Stimulated activated CD8-positive, alpha-beta memory T cell treated with anti-CD3 and anti-CD28 coated beads, Interleukin-7, amount 100 ng/mL, for 1 hour (primary cell): ENCODE results near the gene GABBR1.

Experiments used
- DNase-seq, 2 donors: peaks; one replicate each; pipeline ENCODE4 v3.0.0-alpha.2; 2020; ENCODE audit warnings: low read depth in 2 of 2

The GABBR1 gene

DNA sequence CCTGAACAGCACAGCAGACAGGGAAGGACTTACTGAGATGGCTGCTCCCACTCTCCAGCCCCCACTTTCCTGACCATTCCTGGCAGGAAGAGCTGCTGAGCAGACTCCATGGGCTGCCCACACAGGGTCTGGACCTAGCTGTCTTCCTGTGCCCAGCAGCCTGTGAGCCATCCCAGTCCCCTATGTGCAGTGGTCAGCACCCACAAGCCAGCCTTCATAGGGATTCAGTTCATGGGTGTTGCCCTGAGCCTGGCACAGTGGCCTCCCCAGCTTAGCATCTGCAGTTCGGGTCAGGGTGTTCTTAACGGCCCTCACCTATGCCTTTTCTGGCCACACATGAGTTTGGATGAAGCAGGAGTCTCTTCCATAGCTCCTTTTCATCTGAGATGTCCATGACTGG lies 105.4 kb downstream of the GABBR1 start:
- no peak for DNase-seq

DNA sequence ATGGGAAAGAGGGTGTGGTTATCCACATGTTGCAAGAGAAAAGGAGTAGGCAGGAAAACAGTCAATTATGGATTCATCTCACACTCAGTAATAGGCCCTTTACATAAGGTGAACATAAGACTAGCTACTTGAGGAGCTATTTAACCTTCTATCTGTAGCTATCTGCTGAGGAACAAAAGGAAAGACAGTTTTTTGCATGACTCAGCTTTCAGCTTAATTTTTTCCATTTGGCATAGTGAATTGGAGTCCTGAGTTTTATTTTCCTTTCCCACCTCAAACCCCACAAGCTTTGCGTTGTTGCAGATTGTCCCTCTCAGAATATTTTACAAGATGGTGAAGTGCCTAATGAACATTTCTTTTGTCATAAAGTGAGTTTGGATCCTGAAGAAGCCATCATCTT lies 105.9 kb downstream of the GABBR1 start:
- no peak for DNase-seq

DNA sequence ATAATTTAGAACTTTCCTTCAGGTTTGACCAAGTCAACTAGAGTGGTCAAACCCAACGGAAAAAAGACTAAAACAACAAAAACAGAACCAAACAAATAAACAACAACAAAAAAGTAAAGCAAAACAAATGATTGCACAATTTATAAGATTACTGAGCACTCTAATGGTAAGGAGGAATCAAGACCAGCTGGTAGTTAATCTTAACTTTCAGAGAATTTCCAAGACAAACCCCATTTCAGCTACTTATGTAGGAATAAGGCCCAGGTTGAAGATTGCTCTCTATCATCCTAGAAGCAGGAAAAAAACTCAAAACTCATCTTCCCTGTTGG lies 107.7 kb downstream of the GABBR1 start:
- DNase-seq = no peak

DNA sequence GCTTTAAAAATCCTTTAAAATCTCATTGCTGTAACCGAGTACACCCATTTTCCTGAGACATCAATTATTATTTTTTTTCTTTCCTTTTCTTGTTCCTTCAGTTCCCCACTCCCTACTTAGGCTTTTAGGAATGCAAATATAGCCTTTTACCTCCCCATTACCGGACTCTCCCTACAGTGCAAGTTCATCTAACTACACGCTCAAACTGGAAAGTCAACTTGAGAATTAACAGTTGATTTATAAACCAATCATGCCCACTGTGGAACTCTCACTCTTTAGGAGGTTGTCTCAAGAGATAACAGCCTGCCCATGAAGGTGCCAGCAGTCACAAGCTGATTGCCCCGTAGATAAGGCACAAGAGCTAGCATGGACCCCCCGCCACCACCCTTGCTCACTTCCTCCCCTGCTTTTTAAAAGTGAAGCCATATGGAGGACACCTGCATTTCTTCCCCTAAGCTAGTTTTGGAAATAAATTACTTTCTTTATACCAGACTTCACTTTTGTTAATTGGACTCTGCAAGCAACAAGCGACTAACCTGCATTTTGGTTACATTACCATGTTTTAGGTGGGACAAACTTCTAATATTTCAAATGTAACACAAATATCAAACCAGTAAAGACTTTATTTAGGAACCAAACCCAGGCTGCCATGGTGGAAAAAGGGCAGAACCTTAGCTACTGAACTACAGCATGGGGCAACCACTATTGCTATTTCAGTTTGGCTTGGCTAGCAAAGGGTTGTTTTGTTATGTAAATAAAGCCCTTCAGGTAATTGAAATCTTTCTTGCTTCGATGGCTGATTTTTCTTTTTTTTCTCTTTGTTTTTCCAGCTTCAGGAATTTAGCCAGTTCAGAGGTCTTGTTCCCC lies 108.3 kb downstream of the GABBR1 start:
- DNase-seq = no peak

DNA sequence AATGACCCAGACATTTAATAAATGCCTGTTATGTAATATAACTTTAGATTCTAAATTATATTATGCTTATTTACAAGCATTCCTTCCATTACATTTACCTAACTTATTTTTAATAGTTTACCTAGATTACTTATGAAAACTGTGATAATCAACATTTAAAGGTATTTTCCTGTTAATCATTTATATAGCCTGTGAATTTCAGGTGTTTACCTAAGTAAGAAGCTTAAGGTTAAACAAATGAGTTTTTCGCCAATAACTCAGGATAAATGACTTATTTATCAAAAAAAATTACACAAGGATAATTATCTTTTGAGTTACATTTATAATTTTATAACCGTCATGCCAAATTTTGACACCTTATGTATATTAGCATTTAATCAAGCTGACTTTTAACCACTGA lies 108.9 kb downstream of the GABBR1 start:
- no peak for DNase-seq

DNA sequence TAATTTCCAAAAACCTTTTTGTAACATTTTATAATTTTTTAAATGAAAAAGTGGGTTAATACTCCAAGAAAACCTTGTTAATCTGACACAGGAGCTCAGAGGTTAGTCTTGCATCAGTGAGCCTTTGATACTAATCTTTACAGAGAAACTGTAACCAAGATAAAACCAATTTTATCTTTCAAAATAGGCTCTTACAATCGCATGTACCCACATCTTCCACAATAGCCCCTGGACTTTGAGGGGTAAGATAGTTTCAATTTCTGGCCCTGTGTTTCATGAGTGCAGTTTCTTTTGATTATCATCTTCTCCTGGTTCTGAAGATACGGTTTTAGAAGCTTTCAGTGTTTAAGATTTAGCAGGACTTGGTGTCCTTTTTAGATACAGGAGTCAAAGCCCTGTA lies 110.8 kb downstream of the GABBR1 start:
- DNase-seq = no peak

DNA sequence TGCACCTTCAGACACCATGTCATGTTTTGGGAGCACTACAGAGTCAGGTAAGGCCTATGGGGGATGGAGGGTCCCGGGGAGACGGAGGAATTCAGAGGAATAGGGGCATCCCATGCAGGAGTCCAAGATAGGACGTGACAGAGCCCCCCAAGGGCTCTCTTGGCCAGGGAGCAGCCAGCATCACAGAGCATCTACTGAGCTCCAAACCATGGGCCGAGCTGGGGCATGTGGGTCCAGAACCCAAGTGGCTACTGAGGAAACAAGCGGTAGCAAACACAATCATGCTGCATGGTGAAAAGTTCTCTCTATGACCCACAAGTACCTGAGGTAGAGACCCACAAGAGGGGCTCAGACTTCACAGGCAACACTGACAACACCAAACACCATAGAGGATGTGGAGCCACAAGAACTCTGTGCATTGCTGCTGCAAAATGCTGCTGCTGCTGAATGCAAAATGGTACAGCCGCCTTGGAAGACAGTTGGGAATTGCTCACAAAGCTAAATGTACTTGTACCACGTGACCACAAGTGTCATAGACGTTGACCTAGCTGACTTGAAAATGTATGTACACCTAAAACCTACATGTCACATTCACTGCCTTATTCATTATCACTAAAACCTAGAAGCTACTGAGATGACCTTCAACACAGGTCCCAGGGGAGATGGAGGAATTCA lies 111.8 kb downstream of the GABBR1 start:
- no peak for DNase-seq

DNA sequence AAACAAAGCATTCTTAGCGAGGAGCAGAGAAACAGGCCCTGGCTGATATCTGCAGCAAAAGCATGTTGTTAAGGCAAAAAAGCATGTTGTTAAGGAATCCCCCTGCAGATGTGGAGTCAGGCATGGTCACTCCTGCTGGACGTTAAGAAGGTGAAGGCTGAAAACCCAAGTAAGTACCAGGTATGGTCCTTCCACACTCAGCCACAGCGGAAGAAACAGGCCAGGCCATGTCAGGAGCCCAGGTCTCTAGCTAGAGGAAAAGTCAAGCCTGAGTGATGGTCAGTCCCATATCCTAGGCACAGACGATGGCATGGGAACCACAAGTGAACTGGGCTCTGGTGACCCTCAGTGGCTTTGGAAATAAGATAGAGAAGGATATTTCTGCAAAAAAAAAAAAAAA lies 112.8 kb downstream of the GABBR1 start:
- DNase-seq = no peak

DNA sequence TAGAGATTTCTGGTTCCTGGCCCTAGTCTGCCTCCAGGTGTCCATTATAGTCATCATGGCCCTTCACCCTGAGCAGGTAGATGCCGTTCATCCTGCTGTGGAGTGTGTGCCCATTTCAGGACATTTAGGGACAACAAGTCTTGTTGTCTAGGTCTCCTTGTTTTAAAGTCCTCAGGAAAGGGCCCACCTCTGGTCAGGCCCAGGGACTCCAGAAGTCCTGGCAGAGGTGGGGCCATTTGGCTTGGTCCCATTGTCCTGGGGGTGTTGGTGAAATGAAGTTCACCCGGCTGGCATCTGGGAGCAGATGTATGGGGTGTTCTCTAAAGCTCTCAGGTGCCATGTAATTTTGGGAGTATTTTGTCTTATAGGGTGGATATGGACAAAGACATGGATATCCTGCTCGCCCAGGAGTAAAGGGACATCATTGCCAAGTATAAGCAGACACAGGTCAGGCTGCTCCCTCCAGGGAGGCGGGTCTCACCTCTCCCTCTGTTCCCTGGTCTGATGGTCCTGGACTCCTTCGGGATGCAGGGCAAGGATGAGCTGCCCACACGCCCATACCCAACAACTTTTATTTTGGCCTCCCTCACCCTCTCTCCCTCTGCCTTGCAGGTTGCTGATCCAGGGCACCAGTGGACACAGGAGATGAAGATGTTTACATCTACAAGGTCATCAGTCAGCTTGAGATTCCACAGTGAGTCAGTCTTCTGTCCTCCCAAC lies 113.5 kb downstream of the GABBR1 start:
- DNase-seq = no peak

DNA sequence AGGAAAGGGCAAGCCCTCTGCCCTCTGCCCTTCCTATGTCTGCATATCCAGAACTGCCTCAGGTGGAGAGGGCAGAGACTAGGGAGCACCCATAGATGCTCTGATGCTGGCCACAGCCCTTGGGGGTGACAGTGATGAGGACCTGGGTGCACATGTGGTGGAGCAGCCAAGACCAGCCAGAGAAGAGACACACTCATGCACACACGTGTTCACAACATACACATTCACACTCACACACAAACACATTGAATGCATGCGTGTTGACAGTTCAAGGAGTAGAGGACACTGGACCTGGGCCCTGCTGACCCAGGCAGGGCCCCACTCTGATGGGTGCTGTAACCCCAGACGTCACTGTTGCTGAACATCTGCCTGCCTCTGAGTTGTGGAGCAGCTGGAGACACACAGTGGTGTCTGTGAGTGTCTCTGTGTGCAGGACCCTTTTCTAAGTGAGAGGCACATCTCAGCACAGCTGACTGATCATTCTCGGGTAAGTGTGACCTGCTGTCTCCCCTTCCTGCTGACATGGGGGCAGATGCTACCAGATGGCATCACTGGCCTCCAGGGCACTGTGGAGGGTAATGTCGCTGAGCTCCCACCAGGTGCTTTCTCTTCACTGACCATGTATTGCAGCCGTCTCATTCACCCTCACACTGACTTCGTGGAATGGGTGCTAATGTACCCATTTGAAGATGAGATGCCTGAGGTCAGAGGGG lies 115.1 kb downstream of the GABBR1 start:
- no peak for DNase-seq

DNA sequence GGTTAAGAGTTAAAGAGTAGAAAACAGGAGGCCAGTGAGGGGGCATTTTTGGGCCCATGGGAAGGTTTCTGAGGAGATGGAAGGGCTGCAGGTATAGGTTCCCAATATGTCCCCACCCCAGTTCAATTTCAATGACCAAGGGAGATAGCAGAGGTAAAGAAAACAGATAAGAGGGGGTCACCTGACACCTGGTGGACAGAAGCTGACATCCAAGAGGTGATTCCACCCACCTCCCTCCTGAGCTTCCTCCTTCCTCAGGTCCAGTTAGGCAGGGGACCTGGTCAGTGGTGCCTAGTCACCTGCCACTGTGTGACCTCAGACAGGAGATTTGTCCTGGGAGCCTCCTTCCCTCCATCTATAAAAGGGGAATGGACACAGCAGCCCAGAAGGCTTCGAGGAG lies 115.7 kb downstream of the GABBR1 start:
- DNase-seq = no peak

DNA sequence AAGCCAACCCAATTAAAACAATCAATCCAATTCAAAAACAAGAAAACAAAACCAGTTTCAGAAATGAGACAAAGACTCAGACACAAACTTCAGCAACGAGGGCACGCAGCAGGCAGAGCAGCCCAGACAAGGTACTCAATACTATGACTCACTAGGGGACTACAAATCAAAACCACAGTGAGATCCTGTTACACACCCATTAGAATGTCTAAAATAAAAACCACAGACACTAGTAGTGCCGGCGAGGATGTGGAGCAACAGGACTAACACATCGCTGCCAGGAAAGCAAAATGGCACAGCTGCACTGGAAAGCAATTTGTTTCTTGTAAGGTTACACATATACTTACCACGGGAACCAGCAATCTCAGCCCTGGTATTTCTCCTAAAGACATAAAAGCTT lies 116.9 kb downstream of the GABBR1 start:
- DNase-seq = no peak

DNA sequence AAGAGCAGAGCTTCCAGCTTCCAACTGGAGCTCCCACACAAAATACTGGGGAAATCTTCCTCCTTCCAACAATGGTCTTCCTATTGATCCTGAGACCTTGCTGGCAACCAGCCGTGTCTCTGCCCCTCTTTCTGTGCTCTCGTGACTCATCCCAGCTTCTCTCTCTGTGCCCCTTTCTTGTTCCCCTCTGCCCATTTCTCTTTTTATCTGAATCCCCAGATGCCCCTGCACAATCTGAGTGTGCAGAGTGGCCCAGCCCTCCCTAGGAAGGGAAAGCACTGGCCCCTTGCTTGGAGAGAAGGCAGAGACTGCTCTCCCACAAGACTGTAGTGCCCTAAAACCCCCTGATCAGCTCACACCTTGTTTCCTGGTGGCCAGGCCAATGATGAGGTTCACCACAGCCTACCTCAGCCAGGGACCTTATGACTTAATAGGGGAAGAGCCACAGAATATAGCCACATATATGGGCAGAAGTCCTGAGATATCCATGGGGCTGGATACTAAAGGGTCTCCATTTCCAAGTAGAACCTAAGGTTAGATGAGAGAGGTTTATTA lies 122.2 kb downstream of the GABBR1 start:
- no peak for DNase-seq

DNA sequence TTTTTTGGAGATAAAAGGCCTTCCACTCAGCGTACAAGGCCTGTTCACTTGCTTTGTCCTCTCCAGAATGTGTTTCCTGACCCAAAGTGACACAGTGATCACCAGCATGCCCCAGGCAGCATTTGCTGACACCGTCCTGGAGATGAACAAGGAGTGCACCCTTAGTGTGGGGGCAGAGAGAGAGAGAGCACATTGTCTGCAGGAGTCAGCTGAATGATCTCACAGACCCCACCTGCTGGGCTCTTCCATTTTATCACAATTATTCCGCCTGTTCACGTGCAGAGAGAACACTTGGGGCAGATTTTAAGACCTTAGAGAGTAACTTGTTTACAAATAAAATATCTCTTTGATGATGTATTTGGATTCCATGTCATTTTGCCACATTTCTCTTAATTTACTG lies 122.8 kb downstream of the GABBR1 start:
- no peak for DNase-seq
